DLD1 (cell line): ENCODE data around the gene PSTPIP1.
"Not testable (repeated sequence)": the region's sequence is repeated elsewhere in the genome, so short reads cannot be mapped to it uniquely, and the experiment has no call there.

Experiments
- in situ Hi-C: cut with HindIII; loops from 2 replicates; pipeline ENCODE4 v1.10.0; 2017; ENCODE audit warnings: low sequenced_read_pairs

PSTPIP1 gene

DNA sequence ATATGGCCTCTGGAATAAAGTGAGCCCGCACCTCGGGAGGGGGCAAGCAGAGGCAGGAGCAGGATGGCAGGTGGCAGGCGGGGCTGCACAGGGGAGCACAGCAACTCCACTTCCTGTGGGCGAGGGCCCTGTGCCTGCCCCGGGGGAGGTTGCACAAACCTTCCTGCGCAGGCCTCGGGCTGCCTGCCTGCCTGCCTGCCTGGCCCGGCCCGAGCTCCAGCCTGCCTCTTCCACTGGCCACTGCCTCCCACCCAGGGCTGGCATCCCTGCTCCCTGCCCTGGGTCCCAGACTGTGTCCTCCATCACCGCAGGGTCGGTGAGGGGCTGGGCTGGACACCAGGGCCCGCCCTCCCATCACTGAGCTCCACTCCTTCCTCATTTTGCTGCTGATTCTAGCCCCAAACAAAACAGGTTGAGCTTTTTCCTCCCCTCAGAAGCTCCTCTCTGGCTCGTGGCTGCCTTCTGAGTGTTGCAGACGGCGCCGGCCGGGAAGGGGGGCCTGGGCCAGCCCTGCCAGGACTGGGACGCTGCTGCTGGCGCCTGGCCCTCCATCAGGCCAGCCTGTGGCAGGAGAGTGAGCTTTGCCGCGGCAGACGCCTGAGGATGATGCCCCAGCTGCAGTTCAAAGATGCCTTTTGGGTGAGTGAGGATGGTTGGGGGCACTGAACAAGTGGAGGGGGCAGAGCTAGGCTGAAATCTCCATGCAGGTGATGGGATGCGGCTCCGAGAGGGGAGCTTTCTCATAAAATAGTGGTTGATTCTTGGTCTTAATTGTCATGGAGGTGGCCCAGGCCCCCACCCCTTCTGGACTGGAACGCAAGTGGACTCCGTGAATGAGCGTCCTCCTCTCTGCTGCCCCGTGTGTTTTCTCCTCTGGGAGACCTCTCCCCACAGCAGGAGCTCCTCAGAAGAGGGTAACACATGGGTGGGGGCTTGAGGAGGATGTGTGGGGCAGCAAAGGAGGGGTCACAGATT, at the start of gene PSTPIP1:
PSTPIP1 (plus strand) TSS at position 156 of the 975 bp plus-strand sequence; CDS start at position 604, 448 bp downstream.
- in situ Hi-C loops: no loop called here

DNA sequence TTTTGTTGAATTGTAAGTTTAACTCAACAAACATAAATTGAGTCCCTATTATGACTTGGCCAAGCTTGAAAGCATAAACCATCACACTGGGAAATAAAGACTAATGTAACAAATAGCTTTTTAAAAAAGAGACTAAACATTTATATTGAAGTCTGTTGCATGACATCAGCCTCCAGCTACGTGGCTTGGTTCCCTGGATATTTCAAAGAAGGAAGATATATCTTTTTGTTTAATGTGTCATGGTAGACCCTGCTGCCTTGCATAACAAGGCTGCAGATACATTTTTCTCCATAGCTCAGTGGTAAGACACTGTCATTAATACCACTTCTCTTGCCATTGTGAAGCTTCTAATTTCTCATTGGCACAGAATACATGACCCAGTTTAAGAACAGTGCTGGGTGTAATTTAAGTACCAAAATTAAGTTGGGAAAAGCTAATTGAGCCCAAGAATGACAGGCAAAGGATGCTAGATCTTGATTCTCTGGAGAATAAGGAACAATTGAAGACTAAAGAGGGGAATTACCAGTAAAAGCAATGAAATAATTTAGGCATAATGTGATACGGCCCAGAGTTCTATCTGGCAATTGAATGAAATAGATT, 49.3 kb upstream of the PSTPIP1 start:
- in situ Hi-C loops: no loop called here

DNA sequence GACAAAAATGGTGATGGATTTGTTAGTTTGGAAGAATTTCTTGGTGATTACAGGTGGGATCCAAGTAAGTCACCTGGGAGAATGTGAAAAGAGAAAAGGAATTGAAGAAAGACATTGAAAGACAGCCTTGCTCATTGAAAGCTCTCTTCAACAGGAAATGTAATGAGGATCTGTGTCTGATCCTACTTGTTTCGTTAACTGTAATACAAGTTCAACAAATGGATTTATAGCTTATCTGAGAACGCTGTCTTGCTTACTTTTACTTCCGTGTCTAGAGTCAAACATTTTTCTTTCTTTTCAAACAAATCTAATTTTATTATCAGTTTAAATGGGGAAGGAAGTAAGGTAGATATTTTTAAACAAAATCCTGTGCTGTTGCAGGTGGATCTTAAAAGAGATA, 47.5 kb upstream of the PSTPIP1 start:
- in situ Hi-C loops: no loop called here

DNA sequence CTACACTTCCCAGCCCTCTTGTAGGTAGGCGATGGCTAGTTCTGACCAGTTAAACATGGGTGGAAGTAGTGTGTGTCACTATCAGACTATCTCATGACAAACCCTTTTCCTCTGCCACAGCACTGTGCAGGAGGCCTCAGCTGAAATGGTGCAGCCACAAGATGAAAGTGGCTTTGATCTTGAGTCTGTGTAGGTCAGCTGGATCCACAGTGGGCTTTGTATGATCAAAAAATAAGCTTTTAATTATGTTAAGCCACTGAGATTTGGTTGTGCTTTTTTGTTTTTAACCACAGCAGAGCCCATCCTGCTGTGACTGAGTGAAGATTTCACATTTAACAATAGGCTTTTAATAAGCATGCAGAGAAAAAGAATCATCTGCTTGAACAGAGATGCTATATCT, 43.7 kb upstream of the PSTPIP1 start:
- in situ Hi-C loops: no loop called here

DNA sequence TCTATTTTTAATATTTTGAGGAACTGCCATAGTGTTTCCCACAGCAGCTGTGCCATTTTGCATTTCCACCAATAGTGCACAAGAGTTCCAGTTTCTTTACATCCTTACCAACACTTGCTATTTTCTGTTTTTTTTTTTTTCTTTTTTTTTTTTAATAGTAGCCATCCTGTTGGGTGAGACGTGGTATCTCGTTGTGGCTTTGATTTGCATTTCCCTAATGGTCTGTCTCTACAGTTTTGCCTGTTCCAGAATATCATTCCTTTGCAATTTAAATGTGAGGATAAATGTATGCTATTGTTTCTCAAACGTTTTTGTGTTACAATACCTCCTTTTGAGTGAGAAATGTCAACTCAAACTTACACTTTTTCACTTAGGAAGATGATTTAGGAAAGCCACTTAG, 41.0 kb upstream of the PSTPIP1 start:
- in situ Hi-C loops: no loop called here

DNA sequence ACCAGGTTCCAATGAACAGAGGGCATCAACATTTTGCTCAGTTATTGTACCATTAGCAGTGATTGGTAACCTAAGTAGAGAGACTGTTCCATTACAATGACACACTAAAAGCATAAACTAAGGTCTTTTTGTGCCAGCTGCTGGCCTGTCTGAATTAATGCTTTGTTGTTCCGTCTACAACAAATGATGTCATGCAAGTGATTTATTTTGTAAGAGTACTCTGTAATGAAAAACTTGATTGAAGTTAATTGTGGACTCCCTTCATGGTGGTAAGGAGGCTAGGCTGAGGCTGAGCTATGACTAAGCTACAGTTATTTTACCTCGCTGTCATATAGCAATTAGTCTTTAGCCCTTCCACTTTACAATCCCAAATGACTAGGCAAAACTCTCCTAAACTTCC, 40.2 kb upstream of the PSTPIP1 start:
- in situ Hi-C loops: no loop called here

DNA sequence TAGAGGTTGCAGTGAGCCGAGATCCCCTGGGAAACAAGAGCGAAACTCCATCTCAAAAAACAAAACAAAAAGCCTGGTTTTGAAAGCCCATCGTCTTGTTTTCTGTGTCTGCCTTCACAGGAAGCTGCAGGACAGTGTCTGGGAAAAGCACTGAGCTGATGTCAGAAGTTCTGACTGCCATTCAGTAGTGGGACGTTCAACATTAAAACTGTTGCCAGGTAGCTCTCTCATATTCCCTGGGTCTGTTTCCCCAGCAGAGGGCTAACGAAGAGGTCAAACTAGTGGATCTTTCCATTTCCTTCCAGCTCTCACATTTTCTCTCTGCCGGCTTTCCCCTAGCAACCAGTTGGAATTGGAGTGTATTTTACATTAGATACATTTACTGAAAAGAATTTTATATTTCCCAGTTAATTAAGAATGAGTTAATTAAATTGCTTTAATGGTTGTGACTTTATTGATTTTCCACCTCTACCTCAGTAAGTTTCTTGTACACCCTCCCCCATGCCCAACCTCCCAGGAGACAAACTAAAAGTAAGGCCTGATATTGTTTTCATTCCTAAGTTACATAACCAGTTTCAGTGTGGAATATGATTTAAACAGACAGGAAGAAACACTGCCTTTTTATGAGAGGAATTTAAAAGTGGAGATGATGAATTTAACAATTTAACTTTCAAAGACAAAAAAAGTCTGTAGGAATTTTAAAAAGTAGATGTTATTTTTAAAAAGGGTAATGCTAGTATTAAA, 33.5 kb upstream of the PSTPIP1 start:
- in situ Hi-C loops: no loop called here

DNA sequence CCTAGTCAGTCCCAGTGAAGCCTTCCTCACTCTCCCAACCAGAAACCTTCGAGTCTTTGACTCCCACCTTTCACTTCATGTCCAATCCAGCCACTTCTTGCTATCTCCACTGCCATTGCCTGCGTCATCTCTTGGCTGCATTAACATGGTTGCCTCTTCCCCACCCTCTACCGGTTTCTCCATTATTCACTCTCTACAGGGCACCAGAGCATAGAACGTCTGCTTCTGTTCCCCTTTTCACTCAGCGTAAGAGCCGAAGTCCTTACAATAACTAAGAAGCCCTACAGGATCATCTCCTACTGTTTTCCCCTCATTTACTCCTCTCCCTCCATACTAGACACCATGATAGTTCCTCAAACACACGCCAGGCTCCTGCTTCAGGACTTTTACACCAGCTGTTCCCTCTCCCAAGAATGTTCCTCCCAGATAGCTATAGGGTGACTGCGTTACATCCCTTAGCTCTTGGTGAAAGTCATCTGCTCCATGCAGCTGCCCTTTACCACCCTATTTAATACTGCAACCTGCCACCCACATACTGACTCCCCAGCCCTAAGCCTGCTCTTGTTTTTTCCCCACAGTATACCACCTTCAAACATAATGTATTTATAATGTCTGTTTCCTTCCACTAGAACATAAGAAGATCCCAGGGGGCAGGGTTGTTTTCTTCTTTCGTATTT, 32.5 kb upstream of the PSTPIP1 start:
- in situ Hi-C loops: no loop called here

DNA sequence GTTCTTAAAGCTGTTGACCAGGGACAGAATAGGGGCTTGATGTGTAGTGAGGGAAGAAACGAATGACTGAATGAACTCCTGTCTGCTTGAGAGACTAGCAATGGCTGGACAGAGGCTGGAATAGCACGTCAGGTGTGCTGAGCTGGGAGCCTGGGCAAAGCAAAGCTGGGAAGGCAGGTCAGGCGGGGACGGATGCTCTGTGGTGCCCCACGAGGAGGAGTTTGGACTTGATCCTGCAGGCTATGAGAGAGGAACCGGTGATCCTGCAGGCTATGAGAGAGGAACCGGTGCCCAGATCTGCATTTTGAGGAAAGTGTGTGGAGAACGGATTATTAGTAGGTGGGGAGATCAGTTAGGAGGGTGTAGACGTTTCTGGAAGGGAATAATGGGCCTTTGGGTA, 31.3 kb upstream of the PSTPIP1 start:
- in situ Hi-C loops: no loop called here

DNA sequence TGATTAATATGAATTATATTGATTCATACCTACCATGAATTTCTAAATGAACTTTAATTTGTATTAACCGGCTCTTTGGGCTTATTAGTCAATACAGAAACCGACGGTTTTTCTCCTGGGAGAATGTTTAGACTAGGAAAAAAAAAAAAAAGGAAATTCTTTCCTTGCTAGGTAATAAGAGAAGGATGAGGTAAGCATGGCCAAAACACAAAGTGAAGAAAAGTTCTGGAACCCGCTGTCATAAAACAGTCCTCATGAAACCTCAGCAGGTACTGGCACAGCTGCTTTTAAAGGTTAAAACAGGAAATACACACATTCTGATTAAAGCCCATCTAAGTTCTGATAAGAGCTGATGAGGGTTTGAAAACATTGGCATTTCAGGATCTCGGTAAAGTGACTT, 30.8 kb upstream of the PSTPIP1 start:
- in situ Hi-C loops: no loop called here

DNA sequence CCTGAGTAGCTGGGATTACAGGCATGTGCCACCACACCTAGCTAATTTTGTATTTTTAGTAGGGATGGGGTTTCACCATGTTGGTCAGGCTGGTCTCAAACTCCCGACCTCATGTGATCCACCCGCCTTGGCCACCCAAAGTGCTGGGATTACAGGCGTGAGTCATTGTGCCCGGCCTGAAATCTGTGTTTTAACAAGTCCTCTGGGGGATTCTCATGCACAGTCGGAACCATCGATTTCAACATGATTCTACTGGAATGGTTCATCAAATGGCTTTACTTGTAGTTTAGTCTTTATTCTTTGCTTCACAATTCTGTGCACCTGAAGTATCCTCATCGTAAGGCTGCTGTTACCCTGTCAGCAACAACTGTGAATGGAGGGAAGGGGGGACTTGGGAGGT, 28.9 kb upstream of the PSTPIP1 start:
- in situ Hi-C loops: not testable (repeated sequence)

DNA sequence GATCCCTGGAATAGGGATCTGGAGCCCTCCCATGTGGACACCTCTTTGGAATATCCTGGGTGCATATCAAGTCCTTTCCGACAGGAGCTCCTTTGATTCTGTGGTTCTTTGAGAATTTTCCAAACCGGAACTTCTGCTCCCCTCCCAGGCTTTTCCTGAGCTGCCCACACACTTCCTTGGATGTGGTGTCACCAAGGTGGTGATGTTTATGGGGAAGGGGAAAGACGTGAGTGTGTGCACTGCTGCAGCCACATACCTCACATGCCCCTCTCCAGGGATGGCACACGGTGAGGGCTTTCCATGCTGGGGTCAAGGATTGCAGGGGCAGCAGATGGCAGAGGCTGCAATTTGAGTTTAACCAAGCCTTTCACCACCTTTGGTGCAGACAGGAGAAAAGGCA, 27.9 kb upstream of the PSTPIP1 start:
- in situ Hi-C loops: no loop called here

DNA sequence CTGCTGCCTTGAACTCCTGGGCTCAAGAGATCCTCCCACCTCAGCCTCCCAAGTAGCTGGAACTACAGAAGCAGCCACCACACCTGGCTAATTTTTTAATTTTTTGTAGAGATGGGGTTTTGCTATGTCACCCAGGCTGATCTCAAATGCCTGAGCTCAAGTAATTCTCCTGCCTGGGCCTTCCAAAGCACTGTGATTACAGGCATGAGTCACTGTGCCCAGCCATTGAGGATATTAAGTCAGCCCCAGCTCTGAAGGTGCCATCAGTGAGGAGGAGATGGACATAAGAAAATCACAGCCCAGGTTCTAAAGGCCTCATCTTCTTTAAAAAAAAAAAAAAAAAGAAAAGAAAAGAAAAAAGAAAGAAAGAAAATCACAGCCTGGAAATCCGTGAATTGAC, 26.6 kb upstream of the PSTPIP1 start:
- in situ Hi-C loops: no loop called here

DNA sequence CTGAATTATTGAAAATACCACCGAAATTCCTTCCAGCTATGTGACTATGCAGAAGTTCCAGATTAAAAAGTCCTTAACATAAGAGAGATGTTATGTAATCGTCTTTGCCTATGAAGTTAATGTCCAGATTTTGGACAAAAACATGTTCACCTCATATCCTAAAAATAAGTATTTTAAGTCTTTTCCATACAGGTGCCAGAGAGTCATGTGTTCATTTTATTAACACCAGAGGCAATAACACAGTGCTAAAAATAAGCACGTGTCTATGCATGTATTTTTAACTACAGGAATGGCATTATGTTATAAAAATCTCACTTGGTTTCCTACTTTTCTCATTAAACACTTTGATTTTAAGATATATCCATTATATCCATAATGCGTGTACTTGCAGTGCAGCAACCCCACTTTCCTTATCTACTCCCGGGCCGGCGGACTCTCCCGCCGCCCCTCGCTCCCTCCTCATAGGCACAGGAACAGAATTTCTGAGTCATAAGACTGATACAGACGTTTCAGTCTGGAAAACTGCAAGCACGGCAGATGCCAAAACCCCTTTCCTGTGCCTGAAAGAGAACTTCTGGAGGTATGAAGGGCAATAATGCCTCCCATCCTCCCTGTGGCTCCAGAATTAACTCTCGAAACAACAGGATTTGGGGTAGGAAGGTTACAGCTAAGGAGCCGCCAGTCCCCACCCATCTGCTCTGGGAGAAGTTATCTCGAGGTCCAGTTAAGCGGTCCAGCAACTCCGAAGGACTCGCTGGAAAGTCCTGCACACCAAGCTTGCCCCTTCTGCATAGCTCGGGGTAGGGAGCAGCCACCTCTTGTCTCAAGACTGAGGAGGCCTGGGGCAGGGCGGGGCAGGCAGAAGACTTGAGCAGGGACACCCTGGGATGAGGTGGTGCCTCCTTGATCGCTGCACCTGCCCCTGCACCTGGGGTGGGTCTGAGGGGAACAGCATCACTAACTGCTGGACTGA, 22.3 kb upstream of the PSTPIP1 start:
- in situ Hi-C loops: no loop called here

DNA sequence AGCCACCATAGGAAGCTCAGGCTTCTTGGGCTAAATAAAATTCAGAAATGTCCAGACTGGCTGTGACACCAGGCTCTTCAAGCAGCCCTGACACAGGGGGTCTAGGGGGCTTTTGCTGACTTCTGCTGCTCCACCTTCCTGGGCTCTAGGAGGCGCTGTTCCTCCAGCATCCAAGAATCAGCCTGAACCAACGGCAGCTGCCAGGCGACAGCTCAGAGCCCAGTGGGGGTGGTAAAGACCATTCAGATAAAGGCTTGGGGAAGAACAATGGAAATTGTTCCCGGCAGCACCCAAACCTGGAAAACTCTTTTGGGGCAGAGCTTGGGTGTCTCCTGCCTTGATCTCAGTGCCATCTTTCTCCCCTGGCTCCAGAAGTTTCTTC, 21.6 kb upstream of the PSTPIP1 start:
- in situ Hi-C loops: no loop called here

DNA sequence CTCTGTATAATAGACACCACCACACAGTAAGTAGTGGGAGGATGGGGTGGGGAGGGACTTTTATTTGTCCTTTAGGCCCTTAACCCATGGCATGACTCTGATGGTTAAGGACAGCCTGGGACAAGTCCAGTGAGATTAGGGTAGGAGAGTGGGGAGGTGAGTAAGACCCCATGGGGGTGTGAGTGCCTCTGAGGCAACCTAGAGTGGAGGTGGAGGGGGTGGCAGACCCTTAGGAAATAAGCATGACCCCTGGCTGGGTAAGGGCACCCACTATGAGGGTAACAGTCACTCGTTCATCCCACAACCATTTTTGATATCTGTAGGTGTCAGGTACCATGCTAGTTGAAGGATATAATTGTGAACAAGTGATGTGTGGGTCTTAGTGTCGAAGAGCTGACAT, 21.0 kb upstream of the PSTPIP1 start:
- in situ Hi-C loops: no loop called here

DNA sequence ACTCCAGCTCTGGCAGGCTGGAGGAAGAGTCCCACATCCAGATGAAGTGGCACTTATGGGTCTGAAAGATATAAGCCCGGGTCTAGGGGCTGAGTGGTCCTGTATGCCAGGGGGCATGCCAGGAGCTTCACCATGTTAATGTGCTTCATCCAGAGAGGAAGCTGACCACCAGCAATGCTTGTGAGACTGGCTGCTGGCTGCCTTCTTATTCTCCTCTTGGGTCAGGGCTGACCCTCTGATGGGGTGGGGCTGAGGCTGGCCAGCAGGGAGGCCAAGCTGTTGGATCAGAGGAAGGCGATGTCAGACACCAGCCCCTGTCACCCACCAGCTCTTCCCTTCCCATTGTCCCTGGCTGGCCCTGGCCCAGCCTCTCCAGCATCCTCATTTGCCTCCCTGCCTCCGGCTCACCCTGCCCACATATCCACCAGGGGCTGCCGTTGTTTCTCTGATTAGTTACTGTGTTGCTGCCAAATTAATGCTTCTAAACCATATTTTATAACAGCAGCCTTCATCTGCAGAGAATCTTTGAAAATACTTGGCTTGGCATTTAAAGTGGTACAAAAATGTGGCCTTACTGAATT, 20.4 kb upstream of the PSTPIP1 start:
- in situ Hi-C loops: no loop called here

DNA sequence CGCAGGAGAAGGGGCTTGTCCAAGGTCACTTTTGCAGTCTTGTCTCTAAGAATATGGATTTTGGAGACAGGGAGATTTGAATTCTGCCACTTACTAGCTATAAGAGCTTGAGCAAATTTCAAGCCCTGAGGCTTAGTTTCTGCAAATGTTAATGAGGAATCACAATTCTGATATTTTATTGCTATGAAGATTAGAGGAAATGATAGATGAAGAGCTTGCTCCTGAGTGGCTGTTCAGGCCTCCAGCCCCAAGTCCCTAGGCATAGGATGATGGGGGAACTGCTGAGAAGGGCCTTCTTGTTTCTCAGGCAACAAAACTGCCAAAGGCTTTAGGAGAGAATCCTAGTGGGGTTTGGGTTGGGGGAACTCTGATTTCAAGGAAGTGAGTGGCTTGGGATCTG, 18.8 kb upstream of the PSTPIP1 start:
- in situ Hi-C loops: no loop called here

DNA sequence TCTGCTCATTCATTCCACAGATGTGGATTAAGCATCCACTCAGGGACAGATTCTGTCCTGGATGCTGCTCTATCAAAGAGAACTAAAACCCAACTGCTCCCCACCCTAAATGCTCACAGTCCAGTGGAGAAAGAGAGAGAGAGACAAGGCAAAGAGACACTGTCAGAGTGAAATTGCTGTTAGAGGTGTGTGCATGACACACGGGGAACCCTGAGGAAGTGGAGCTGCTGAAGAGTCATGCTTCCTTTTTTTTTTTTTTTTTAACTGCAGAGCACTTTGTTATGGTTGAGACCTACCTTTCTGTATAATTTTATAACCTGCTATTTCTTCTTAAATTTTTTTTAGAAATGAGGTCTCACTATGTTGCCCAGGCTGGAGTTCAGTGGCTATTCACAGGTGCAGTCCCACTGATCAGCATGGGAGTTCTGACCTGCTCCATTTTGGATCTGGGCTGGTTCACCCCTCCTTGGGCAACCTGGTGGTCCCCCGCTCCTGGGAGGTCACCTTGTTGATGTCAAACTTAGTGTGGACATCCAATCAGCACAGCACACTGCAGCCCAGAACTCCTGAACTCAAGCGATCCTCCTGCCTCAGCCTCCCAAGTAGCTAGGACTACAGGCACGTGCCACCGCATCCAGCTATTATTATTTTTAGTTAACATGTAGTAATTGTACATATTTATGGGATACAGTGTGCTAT, 18.2 kb upstream of the PSTPIP1 start:
- in situ Hi-C loops: no loop called here
